ENCODE data around the gene GABRA4.

The GABRA4 gene

DNA sequence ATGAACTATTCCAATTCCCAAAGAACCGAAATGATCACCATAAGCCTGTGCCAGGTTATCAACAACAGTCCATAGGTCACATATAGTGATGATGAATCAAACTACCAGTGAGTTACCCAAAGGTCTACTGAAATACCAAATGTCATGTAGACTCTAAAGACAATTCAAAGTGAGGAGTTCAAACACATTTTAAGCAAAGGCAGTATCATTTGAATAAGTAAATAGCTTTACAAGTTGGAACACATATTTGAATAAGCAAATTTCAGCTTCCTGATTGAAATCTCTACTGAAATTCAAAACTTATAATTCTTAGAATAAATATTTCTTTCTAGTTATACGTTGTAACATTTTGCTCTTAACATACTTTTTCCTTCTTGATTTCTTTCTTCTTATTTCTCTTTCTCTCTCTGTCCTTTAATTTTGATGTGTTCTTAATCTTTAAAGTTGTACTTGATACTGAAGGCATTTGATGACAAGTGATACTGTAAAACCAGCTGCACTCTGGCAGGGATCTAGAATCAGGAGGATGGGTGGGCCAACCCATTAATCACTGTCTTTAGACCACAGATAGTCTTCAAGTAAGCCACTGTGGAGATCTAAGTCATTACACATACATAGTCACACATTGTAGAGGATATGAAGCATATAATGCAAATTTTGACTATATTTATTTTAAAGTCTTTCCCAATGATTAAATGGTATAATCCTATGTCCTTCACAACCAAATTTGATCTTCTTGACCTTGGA, 34.5 kb downstream of the GABRA4 start:
- no peak for DNase-seq (ENCODE audit: low spot score)
- TF ChIP-seq, protein P1, sequence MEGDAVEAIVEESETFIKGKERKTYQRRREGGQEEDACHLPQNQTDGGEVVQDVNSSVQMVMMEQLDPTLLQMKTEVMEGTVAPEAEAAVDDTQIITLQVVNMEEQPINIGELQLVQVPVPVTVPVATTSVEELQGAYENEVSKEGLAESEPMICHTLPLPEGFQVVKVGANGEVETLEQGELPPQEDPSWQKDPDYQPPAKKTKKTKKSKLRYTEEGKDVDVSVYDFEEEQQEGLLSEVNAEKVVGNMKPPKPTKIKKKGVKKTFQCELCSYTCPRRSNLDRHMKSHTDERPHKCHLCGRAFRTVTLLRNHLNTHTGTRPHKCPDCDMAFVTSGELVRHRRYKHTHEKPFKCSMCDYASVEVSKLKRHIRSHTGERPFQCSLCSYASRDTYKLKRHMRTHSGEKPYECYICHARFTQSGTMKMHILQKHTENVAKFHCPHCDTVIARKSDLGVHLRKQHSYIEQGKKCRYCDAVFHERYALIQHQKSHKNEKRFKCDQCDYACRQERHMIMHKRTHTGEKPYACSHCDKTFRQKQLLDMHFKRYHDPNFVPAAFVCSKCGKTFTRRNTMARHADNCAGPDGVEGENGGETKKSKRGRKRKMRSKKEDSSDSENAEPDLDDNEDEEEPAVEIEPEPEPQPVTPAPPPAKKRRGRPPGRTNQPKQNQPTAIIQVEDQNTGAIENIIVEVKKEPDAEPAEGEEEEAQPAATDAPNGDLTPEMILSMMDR (IDR thresholded peaks at IDR 0.05; ENCODE audit: extremely low read depth, missing control alignments), result no peak

DNA sequence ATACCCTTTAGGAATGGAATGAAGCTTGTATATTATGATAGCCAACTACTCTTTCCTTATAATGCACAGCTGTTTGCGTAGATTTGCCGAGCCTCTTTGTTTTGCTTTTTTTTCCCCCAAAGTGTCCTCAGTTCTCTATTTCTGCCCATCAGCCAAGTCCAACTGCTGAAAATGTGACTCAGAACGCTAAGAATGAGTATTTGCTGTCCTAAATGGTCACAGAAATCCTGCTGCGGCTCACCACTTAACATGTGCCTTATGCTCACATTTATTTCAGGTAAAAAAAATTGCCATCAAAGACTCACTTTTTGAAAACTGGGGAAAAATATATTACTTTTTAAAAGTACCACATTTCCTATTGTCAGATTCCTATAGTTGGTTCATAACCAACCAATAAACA, 36.9 kb downstream of the GABRA4 start:
- TF ChIP-seq, protein P1 (IDR thresholded peaks at IDR 0.05; ENCODE audit: extremely low read depth, missing control alignments), result no peak
- DNase-seq (ENCODE audit: low spot score), result no peak

DNA sequence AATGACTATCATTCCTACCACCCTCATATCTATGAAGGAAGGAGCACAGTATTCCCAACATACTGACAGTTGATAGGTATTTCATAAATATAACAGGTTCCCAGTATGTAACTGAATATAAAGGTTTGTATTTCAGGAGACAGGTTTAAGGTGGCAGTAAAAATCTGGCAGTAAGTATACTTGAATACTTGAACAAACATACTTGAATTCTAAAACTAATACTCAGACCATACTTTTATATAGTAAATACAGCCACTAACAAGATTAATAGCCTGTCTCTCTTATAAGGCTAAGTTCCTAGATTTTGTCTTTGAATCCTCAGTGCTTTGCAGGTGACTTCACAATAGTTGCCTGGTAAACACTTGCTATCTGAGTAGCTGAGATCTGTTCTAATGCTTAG, 37.8 kb downstream of the GABRA4 start:
- DNase-seq (ENCODE audit: low spot score), result no peak
- TF ChIP-seq, protein P1 (IDR thresholded peaks at IDR 0.05; ENCODE audit: extremely low read depth, missing control alignments), result no peak

DNA sequence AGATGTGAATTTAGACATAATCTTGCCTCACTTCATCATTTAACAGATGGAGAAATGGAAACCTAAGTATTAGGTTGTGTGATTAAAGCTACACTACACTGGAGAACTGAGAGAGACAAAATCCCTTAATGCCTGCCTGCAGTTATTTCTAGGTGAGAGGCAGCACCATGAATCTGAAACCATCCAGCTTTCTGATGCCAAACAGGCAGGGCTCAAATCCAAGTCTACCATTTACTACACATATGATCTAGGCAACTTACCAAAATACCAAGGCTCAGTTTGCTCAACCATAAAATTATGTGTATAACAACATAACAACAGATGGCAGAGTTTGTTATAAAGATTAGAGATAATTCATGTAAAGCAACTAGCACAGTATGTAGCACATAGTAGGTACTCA, 38.7 kb downstream of the GABRA4 start:
- no peak for DNase-seq (ENCODE audit: low spot score)
- TF ChIP-seq, protein P1 (IDR thresholded peaks at IDR 0.05; ENCODE audit: extremely low read depth, missing control alignments), result no peak

DNA sequence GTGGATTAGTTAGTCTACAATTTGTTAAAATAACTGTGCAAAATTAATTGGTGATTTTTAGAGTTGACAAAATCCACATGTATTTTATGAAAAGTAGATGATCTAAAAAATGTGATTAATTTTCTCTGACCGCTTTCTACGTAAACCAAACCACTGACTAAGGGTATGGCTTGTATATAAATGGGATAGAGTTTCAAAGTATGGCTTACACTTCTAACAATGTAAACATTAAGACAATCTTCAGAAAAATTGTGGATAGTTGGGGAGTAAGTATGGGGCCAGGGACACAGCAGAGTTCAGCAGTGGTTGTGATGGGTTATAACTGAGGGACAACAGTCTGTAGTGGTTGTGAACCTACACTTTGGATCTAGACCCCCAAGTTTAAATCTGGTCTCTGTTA, 39.8 kb downstream of the GABRA4 start:
- TF ChIP-seq, protein P1 (IDR thresholded peaks at IDR 0.05; ENCODE audit: extremely low read depth, missing control alignments), result no peak
- DNase-seq (ENCODE audit: low spot score), result no peak

DNA sequence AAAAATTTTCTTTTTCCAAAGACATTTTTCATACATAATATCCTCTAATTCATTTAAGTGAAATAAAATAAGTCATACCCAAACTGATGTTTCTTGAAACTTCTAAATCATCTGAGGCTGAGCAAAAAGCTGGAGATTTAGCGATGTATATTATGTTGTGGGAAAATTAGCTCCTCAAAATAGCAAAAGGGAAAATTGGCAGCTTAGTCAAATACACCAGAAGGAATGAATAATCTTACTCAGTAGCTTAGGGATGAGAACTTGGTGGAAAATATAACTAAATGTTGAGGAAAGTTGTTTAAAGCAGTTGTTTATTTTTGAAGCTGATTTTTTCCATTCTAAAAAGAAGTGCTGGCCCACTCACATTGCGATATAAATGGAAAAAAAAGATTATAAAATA, 40.9 kb downstream of the GABRA4 start:
- no peak for DNase-seq (ENCODE audit: low spot score)
- TF ChIP-seq, protein P1 (IDR thresholded peaks at IDR 0.05; ENCODE audit: extremely low read depth, missing control alignments), result no peak

DNA sequence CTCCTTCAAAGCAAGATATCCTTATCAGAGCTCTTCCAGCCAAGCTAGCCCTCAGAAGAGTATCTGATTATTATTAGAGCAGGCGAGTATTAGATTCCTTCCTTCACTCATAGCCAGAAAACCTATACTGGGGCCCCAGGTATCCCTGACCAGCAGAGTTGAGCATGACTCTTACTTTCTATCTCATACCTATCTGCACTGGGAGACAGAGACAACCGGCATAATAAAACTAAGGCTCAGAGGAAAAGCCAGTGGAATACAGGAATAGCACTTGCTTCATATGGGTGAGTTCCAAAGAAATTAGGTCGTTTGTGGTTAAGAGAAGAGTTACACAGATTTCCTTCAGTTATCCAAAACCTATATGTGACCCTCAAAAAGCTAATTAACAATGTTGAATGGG, 42.6 kb downstream of the GABRA4 start:
- no peak for DNase-seq (ENCODE audit: low spot score)
- TF ChIP-seq, protein P1 (IDR thresholded peaks at IDR 0.05; ENCODE audit: extremely low read depth, missing control alignments), result no peak
